Measurements from ENCODE around the gene ALK. TPM values are rescaled to one million over a fixed set of nuclear protein-coding genes. Genes with fewer than 3 reads are reported as not detected.

Gene ALK
- polyA plus RNA-seq, 1 experiment, result not detected

- Histone ChIP-seq H3K27me3 (ENCODE audit: control insufficient read depth, insufficient read depth, low read length) (no peaks in the 10 kb centered on the region), H3K27ac (ENCODE audit: low read depth, low read length) (no peak overlapping the region), H3K9me3 (ENCODE audit: control insufficient read depth, insufficient read depth, low read length) (no peaks in the 10 kb centered on the region), H3K4me3 (ENCODE audit: low read depth, low read length) (no peak overlapping the region)
- ChIA-PET CTCF (interaction anchor here (1.2 kb wide), 1 partner anchor 14 kb away, joined by 3 read pairs; no protein-coding TSS in a partner anchor), POLR2A (no interaction called here)
- DNase-seq (ENCODE audit: low read depth, low spot score), result no peak
- TF ChIP-seq CTCF (IDR thresholded peaks at IDR 0.05; ENCODE audit: low read depth, low read length), result no peak
These were observed 386.2 kb downstream of the ALK start for GRCh38 chr2:29535188-29535587.

GRCh38 chr2:29532436-29532835, 388.9 kb downstream of the ALK start:
- CTCF ChIA-PET, result no interaction called here

GRCh38 chr2:29531626-29532025, 389.8 kb downstream of the ALK start:
- ChIA-PET POLR2A (no interaction called here), CTCF (no interaction called here)
- no peak for DNase-seq (ENCODE audit: low read depth, low spot score)
- H3K27ac ChIP-seq (ENCODE audit: low read depth, low read length), result no peak overlapping the region
- no peak overlapping the region for H3K4me3 ChIP-seq (ENCODE audit: low read depth, low read length)
- no peaks in the 10 kb centered on the region for H3K27me3 ChIP-seq (ENCODE audit: control insufficient read depth, insufficient read depth, low read length)
- H3K9me3 ChIP-seq (ENCODE audit: control insufficient read depth, insufficient read depth, low read length), result no peaks in the 10 kb centered on the region
- TF ChIP-seq CTCF (IDR thresholded peaks at IDR 0.05; ENCODE audit: low read depth, low read length), result no peak

More at GRCh38 chr2:29532436-29532835, 388.9 kb downstream of the ALK start:
- TF ChIP-seq CTCF (IDR thresholded peaks at IDR 0.05; ENCODE audit: low read depth, low read length), result no peak
- POLR2A ChIA-PET, result no interaction called here
- Histone ChIP-seq H3K4me3 (ENCODE audit: low read depth, low read length) (no peak overlapping the region), H3K9me3 (ENCODE audit: control insufficient read depth, insufficient read depth, low read length) (no peaks in the 10 kb centered on the region), H3K27me3 (ENCODE audit: control insufficient read depth, insufficient read depth, low read length) (no peaks in the 10 kb centered on the region), H3K27ac (ENCODE audit: low read depth, low read length) (no peak overlapping the region)
- DNase-seq (ENCODE audit: low read depth, low spot score), result no peak

GRCh38 chr2:29530281-29530680, 391.1 kb downstream of the ALK start:
- TF ChIP-seq CTCF (IDR thresholded peaks at IDR 0.05; ENCODE audit: low read depth, low read length), result no peak
- Histone ChIP-seq H3K9me3 (ENCODE audit: control insufficient read depth, insufficient read depth, low read length) (no peaks in the 10 kb centered on the region), H3K27me3 (ENCODE audit: control insufficient read depth, insufficient read depth, low read length) (no peaks in the 10 kb centered on the region), H3K4me3 (ENCODE audit: low read depth, low read length) (no peak overlapping the region), H3K27ac (ENCODE audit: low read depth, low read length) (no peak overlapping the region)
- POLR2A ChIA-PET, result no interaction called here
- CTCF ChIA-PET, result no interaction called here
- no peak for DNase-seq (ENCODE audit: low read depth, low spot score)

- no peaks in the 10 kb centered on the region for H3K27me3 ChIP-seq (ENCODE audit: control insufficient read depth, insufficient read depth, low read length)
- peak overlapping the region; percentile 23 for H3K4me3 ChIP-seq (ENCODE audit: low read depth, low read length)
- no peak for TF ChIP-seq CTCF (IDR thresholded peaks at IDR 0.05; ENCODE audit: low read depth, low read length)
- H3K9me3 ChIP-seq (ENCODE audit: control insufficient read depth, insufficient read depth, low read length), result no peaks in the 10 kb centered on the region
- ChIA-PET CTCF (interaction anchor here (0.7 kb wide), 1 partner anchor 63 kb away, joined by 7 read pairs; no protein-coding TSS in a partner anchor), POLR2A (interaction anchor here (0.9 kb wide), 1 partner anchor 12 kb away, joined by 3 read pairs; no protein-coding TSS in a partner anchor)
- DNase-seq (ENCODE audit: low read depth, low spot score), result peak; percentile 51
- H3K27ac ChIP-seq (ENCODE audit: low read depth, low read length), result peak overlapping the region; percentile 54
These were observed 392.4 kb downstream of the ALK start for GRCh38 chr2:29528891-29529520.
